ENCODE data around the gene TXK. TPM values are rescaled to one million over a fixed set of nuclear protein-coding genes. Genes with fewer than 3 reads are reported as not detected.
"Not testable (repeated sequence)": the region's sequence is repeated elsewhere in the genome, so short reads cannot be mapped to it uniquely, and the experiment has no call there.

TXK gene
- polyA plus RNA-seq (2013, experiment 1 of 2; ENCODE audit: insufficient read length), result not detected
- polyA plus RNA-seq (2013, experiment 2 of 2; ENCODE audit: insufficient read length), result 0.17 TPM

DNA sequence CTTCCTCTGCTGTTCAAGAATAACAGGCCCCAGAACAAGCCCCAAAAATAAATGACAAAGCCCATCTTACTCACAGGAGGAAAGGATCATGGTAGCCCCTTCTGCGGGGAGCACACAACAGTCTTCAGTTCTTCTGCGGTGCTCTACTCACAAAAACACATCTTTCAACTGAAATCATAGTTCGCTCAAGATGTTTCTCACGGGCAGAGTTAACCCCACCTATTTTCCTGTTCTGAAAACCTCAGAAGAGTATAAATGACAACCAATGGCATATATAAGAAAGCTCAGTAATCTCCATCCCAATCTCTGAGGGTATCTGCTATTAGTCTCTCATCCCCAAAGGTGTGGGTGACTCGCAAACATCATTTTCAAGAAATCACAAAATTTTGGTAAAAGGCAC is at the start of gene TXK:
Gene TXK, minus strand, starts transcription at position 170 of the 400 bp plus-strand sequence. Its CDS starts 80 bp downstream, at position 90.
- DNase-seq, result no peak

DNA sequence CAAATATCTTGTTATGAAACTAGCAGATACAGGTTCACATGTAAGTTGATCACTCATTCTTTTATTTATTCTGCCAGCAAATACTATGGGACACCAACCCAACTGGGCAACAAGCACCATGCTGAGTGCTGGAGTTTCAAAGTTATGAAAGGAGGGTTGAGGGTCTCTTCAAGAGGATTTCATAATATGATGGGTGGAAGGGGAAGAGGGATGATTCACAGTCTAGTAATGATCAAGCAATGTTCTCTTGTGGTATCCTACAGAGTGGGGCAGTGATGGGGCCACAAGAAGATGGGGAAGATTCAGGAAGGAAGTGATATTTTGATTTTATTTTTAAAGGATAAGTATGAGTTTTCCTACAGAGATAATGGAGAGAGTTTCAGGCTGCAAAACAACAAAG is 46.2 kb upstream of the TXK start:
- peak; percentile 46 for DNase-seq

DNA sequence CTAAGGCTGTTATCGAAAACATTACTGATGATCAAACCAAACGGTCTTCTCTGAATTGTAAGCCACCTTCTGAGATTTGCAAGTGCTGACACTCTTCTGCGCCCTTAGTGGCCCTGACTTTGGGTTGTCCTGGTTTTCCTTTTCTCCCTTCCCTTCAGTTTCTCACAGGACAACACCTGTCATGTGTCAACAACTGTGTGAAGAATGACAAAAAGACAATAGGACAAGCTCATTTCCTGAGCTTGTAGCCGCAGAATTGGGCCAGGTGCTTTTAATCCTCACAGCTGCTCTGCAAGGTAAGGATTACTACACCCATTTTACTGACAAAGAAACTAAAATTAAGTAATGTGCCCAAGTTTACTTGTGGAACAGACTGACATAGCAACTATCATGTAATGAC is 44.9 kb upstream of the TXK start:
- DNase-seq, result no peak

DNA sequence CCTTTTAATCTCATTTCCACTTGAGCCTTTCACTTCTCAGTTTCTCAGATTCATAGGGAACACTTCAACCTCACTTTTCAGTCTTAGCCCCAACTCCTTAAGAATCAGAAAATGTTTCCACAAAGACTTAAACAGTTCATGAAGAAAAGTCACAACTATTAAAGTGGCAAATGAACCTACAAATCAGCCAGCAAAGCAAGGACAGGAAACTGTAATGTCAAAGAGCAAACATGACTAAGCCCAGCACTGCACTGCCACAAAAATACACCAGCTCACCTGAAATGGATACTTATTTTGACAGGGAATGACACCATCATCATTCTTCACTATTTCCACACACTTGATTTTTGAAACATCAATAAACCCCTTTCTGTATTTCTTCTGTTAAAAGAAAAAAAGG is 41.8 kb upstream of the TXK start:
- DNase-seq, result no peak

DNA sequence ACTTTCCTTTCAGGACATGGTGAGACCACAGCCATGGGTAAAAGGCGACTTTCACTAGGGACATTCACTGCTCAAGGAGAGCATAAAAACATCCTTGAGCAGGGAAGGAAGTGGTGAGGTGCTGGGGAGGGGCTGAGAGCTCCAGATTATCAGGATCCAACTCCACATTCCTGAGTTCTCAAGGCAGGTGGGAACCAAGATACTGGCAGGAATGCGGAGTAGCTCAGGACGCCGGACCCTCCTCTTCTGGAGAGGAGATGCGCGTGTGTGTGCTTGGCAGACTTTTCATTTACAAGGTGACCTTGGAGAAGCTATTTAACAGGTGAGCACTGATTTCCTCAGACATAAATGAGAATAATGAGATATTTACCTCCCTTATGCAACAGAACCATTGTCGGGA is 41.3 kb upstream of the TXK start:
- DNase-seq, result no peak

DNA sequence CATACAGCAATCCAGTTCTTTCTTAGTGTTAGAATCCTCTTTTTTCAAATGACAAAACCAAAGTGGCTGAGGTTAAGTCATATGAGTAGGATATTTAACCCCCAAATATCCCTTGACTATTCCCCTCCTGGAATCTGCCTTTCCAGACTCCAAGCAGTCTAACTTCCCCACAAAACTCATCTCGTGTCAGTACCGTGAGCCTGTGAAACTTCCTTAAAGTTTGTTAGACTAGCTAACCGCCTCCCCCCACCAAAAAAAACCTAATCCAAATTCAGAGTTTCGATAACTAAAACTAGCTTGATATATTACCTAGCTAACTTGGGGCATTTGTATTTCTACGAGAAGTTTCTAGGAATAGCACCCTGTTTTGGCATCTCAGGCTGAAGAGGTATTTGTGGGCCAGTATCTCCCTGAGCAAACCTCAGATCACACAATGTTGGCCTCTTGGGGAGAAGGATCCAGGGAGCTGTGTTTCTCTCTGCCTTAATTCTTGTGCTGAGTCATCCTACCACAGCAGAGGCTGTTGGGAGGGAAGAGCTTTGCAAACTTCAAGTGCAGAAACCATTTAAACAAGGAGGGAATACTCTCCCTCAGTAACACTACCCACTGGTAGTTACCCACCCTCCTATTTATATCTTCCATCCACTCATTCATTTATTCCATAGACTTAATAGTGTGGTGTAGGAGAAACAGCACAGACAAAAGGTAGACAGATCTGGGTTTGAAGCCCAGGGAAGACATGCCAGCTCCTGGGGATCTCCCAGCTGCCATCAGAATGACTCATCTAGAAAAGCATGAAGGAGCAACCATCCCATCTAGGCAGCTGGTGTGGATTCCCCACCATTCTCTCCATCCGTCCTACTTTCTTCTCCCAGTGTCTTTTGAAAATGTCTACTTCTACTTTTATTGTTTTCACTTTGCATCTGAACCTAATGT is 39.3 kb upstream of the TXK start:
- DNase-seq, result peak; percentile 83

DNA sequence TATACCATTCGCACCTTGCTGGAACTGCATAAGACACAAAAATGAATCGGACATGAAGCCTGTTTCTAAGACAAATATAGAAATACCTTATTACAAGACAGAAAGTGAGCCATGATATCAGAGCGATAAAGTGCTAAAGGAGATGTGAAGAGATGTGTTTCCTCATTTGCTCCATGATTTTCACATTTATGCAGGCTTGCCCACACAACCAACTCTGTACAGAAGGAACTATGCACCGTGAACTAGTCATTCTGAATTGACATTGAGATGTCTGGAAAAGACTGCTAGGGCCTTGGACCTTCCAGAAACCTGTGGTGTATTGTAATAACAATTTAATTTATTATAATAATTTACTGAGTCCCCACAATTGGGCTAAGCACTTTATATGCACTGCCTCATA is 38.6 kb upstream of the TXK start:
- no peak for DNase-seq

DNA sequence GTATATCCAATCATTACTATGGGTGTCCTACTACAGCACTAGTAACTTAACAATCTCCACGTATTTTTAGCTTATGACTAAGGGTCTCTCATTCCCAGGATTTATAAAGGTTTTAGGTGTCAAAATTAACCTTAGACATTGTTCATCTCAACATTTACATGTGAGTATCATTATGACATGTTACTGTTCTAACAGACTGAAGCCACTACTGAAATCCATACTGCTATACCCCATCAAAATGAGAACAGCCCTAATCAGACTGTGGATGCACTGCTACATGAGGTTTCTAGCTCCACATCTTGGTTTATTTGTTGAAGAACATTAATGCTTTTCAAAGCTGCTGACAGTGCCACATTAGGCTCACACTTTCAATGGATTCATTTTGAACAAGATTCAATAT is 35.6 kb upstream of the TXK start:
- DNase-seq, result no peak

DNA sequence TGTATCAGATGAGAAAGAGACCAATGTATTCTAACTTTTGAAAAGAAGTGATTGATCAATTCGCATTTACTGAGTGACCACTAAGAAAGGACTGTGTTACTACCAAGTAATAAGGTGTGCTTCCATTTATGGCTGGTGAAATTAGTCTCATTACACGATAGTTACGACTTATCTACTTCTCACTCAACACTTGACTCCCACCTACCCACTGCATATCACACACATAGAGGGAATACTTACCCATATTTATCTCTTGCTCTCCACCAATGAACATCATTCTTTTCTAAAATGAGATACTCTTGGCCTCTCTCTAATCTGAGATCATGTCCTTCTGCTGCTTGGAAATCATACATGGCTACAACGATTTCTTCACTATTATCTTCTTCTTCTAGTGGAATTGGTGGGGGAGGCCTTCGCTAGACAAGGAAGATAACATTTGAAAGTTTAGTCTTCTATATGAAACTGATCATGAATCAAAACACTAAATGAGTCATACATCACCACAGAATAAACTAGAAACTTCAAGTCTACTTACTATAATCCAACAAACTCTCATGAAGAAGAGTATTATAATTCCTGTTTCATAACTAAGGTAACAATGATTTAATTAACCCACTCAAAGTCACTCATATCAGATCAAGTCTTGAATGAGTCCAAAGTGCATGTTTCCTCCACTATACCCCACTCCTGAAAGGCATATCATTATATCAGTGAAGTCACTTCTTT is 33.7 kb upstream of the TXK start:
- no peak for DNase-seq

DNA sequence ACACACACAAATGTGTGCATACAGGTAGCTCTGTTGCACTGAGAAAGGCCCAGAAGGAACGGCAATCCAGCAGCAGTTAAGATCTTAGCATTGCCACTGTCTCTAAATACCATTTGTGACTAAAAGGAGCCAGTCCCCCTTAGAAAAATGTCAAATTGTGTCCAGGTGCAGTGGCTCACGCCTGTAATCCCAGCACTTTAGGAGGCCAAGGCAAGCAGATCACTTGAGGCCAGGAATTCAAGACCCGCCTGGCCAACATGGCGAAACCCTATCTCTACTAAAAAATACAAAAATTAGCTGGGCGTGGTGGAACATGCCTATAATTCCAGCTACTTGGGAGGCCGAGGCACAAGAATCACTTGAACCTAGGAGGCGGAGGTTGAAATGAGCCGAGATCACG is 30.5 kb upstream of the TXK start:
- not testable (repeated sequence) for DNase-seq

DNA sequence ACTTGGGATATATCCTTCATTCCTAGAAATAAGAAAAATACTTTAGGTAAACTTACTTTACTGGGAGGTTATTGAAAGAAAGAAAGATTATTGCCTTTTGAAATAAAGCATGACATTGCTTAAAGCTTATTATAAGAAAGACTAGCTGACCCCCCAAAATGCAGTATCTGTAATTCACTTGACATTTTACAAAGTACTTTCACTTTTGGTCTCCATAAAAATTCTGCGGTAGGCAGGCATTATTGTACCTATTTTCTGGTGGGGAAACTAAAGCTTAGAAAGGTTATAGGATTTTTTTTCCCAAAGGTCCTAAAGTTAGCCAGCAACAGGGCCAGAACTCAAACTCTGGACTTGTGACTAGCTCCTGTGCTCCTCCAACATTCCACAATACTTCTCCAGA is 29.7 kb upstream of the TXK start:
- no peak for DNase-seq

DNA sequence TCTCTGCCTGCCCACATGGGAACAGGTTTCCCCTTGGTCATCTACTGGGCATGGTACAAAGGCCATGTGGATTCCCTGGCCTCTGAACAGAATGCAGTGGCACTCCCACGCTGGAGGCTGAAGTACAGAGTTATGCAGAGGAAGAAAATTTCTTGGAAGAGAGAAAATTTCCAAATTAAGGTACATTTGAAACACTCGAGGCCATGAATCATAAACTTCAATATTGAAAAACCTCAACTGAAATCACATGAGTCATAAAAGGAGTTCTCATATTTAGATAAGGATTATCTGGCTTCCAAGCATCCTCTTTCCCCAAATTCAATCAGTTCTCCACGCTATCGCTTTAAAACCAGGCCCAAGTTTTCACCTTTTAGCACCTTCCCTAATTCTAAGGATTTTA is 28.1 kb upstream of the TXK start:
- peak; percentile 55 for DNase-seq

DNA sequence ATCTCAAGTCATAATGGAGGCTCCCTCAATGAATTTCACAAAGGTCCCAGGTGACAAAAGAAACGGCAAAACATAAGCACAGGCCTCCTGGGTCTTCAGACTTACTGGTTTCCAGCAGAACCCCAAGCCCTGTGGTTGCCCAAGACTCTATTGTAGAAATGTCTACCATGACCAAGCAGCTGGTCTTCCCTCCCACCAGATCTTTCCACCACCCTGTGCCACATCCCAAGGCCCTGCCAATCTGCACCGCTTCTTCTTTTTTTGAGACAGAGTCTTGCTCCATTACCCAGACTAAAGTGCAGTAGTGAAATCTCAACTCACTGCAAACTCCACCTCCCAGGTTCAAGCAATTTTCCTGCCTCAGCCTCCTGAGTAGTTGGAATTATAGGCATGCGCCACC is 23.2 kb upstream of the TXK start:
- DNase-seq, result no peak

DNA sequence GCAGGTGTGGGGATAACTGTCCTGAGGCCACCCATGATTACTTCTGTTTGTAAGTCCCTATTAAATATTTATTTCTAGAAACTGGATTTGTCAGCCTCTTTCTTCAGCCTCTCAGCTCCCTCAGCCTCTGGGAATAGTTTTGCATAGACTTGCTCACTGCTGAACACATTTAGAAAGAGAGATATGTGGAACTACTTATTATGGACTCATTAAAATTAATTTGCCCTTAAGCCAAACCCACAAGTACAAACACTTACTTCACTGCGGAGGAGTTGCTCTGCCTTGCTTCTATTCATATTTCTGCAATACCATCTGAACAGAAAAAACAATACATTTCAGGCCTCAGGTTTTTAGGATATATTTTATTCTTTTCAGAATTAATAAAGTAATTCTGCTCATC is 22.4 kb upstream of the TXK start:
- DNase-seq, result no peak

DNA sequence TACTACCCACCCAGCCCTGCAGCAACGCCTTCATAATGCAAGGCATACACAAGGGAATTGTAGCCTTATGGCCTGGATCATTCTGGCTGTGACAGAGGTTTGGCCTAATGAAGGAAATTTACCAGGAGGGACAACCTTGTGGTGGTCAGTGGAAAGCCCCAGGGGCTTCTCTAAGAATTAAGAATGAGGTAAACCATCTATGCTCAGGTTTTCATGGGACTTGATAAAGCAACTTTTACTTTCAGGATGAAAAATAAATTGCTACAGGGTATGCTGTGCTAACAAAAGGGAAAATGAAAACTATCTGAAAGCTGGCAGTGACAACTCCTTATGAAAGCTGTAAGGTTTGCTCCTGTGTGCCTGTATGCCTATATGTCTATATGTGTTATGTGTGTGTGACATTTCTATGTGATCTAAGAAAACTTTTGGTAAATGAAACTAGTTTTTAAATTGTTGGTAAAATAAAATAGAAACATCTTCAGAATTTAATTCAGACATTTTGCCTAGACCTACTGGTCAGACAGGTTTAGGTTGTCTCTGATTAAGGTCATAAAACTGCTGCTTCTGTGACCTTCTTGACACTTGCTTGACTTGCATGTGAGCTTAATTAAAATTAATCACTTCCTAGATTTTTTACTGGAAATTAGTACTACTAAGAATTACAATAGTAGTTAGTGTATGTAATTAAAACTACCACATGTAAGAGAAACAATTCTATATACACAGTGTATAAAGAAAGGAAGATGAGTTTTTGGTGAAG is 19.9 kb upstream of the TXK start:
- DNase-seq, result no peak

DNA sequence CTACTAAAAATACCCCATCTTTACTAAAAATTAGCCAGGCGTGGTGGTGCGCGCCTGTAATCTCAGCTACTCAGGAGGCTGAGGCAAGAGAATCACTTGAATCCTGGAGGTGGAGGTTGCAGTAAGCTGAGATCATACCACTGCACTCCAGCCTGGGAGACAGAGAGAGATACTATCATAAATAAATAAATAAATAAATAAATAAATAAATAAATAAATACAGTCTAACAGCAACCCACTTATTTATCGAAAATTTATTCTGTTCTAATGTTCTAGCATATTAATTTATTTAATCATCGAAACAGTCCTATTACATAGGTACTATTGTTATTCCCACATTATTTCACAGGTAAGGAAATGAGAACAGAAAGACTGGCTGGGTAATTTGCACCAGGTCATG is 18.2 kb upstream of the TXK start:
- no peak for DNase-seq

DNA sequence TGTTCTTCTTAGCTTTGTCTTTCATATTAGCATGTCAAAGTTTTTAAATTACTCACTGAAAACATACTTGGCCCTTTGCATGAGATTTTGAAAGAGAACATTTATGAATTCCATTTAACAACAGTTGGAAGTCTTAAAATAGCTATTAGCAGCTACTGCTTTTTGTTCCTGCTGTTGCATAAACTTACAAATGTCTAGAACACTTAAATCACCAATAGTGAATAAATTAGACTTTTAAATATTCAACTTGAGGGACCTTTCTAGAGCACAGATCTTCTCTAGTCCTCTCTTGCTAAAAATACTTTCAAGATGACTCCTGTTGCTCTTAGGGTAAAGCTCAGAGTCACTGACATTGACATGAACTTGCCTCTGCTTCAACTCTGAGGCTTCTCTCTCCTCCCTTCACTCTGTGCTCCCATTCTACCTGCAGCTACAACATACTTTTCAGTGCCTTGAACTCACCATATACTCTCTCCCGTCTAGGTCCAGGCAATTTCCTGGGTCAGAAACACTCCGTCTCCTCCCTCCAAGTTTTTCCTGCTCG is 15.8 kb upstream of the TXK start:
- DNase-seq, result peak; percentile 2

DNA sequence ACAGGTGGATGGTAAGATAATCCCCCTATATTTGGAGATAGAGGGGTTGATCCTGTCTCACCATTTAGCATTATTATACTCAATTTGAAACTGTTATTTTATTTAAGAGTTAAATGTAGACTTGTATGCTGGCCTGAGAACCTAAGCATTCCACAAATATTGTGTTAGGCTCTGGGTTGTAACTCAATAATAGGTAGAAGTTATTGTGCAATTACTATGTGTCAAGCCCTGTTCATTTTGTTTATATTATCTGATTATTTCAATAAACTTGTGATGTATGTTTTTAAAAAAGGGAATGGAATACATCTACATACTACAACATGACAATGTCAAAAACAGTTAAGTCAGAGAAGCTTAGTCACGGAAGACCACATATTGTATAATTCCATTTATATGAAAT is 13.6 kb upstream of the TXK start:
- DNase-seq, result no peak

DNA sequence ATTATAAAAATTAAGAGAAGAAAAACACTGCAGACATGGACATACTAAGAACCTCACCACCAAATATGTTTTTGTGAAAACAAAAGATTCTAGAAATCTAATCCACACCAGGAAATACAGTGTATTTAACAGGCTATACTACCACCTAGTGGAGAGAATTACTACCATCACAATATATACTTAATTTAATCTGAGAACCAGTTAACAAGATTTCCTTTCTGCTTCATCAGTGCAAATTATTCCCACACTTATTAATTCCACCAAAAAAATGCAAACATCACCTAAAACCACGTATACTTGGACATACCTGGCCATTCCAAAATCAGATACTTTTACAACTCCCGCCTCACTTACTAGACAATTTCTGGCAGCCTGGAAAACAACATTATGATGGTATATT is 7.0 kb upstream of the TXK start:
- DNase-seq, result peak; percentile 50

DNA sequence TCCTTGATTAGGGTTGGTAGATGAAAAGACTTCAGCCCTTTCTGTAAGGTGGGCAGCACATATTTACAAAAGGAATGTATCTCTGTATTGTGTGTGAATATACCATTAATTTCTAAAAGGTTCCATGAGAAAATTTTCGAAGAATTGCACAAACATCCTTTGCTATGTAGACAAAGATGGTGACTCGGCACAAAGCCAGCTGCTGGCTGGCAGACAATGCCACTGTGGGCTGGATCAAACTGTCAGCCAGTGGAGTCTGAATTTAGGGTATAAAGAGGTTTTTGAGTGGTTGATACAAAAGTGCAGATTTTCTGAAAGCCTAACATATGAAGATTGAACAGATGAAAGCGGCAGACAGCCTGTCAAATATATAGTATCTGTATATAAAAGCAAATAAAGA is 5.6 kb upstream of the TXK start:
- DNase-seq, result peak; percentile 65

DNA sequence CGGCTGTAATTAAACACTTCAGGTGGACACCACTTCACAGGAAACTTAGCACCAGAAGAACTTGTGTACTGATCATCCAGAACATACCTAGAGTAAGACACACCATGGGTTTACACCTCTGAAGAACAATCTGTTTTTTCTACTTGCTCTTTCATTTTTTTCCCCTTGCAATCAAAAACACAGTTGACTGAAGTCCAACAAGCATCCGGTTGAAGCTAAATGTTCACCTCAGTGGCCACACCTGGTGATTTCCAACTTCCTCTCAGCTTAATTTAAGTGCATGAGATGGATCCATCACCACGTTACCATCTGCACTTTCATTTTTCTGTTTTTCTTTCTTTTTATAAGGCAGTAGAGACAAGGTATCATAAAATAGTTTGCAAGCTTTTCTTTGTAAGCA is 4.9 kb upstream of the TXK start:
- no peak for DNase-seq

DNA sequence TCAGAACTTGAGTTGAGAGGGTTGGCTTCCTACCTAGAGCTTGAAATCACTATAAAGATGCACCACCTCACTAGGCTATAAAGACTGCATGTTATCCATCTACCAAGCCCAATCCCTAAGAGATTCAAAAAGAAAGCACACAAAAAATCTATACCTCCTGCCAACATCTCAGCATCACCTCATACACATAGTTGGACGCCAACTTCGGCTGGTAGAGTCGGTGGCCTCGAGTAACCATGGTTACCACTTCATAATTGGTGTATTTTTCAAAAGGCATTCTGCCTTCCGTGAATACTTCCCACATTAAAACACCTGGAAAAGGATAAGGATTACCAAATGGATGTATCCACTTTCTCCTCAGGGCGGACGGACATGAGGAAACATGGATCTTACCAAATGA is 4.5 kb upstream of the TXK start:
- DNase-seq, result no peak

DNA sequence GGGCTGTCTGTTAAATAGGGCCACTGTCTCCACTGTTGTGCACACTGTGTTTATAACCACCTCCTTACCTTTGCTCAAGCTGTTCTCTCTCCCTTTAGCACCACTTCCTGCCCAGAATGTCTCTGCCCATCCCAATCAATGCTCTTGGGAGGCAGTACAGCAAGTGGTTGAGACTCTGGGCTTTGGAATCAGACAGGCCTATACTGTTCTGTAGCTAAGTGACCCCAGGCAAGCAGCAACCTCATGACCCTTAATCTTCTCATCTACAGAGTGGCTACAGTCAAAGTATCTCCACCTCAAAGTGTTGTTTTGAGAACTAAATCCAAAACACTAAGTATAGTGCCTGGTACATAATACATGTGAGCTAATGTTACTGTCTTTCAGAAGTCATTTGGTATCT is 3.8 kb upstream of the TXK start:
- DNase-seq, result no peak

All from fibroblast of skin of back (primary cell).